ENCODE data around the gene GPR171. TPM values are rescaled to one million over a fixed set of nuclear protein-coding genes. Genes with fewer than 3 reads are reported as not detected.

GPR171 gene
- total and polyA plus RNA-seq, 2 of the 13 experiments (the other 11 are each of a cell fraction or from before 2014, with no cell fraction given) = not detected

DNA sequence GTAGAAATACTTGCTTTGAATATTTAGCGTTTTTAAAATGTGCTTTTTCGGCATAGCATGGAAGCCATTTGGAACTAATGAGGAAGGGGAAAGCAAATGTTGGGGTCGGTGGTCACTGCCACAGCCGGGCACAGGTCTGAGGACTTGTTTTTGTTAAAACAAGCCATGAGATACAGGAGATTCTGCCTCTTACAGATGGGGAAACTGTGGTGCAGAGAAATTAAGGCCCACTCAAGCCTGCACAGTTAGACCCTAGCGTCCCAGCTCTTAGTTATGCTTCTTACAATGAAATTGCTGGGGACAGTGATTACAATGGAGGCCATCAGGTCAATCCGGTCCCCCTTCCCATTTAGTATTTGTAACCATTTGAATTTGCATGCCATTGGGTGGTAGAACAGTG is 2.5 kb upstream of the GPR171 start:
- Histone ChIP-seq H4K20me1 (ENCODE audit: insufficient read depth, low read length) (no peaks in the 10 kb centered on the region), H3K4me1 (ENCODE audit: insufficient read depth, low read length) (peaks cover 37% of the 10 kb centered on the region), H3K9ac (ENCODE audit: insufficient read depth, low read depth, low read length) (no peak overlapping the region), H3K27ac (ENCODE audit: extremely low read length, insufficient read depth, low read length) (no peak overlapping the region), H3K4me3 (replicated peaks in 1 of 3; ENCODE audit: insufficient read depth in 1 of 3, low read depth in 2 of 3, low read length in 3 of 3) (no peak overlapping the region), H2AFZ (ENCODE audit: low read length) (no peak overlapping the region), H3K79me2 (ENCODE audit: insufficient read depth, low read length) (no peaks in the 10 kb centered on the region), H3K27me3 (ENCODE audit: control insufficient read depth in 1 of 2, insufficient read depth in 2 of 2, low read length in 2 of 2) (no peaks in the 10 kb centered on the region), H3K36me3 (replicated peaks in 1 of 2; ENCODE audit: control insufficient read depth in 1 of 2, insufficient read depth in 2 of 2, low read length in 2 of 2) (no peaks in the 10 kb centered on the region), H3K4me2 (ENCODE audit: low read depth, low read length) (no peak overlapping the region), H3K9me3 (ENCODE audit: low read length) (no peaks in the 10 kb centered on the region)
- FAIRE-seq (no peak), DNase-seq (ENCODE audit: low spot score) (no peak), ATAC-seq (no peak)
- ChIA-PET POLR2A (no interaction called here), CTCF (ENCODE audit: low intra/inter-chr PET ratio, low total read pairs) (no interaction called here)
- intact Hi-C loops (cut with micrococcal nuclease; ENCODE audit: unreplicated experiment) (no loop called here), in situ Hi-C loops (cut with HindIII; ENCODE audit: extremely low pct_ligation_motif_present, low pct_unique_long_range_greater_than_20kb) (loop anchor here (25.0 kb wide), 1 partner anchor 582 kb away; no protein-coding TSS in a partner anchor)
- BruUV-seq (replicated peaks) = no TSS peak
- WGBS (ENCODE audit: low lambda C conversion rate) = 98% methylated on average over 6 of the region's 6 CpGs
- TF ChIP-seq FIP1L1 (IDR thresholded peaks at IDR 0.05; ENCODE audit: borderline replicate concordance, insufficient read depth, low read depth, low read length) = no peak
- TF ChIP-seq, protein P1, sequence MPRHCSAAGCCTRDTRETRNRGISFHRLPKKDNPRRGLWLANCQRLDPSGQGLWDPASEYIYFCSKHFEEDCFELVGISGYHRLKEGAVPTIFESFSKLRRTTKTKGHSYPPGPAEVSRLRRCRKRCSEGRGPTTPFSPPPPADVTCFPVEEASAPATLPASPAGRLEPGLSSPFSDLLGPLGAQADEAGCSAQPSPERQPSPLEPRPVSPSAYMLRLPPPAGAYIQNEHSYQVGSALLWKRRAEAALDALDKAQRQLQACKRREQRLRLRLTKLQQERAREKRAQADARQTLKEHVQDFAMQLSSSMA (CRISPR knock-in tag; IDR thresholded peaks at IDR 0.05) = no peak
- TF ChIP-seq, protein P2, sequence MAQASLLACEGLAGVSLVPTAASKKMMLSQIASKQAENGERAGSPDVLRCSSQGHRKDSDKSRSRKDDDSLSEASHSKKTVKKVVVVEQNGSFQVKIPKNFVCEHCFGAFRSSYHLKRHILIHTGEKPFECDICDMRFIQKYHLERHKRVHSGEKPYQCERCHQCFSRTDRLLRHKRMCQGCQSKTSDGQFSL (CRISPR knock-in tag; IDR thresholded peaks at IDR 0.05) = no peak
- TF ChIP-seq, protein P3, sequence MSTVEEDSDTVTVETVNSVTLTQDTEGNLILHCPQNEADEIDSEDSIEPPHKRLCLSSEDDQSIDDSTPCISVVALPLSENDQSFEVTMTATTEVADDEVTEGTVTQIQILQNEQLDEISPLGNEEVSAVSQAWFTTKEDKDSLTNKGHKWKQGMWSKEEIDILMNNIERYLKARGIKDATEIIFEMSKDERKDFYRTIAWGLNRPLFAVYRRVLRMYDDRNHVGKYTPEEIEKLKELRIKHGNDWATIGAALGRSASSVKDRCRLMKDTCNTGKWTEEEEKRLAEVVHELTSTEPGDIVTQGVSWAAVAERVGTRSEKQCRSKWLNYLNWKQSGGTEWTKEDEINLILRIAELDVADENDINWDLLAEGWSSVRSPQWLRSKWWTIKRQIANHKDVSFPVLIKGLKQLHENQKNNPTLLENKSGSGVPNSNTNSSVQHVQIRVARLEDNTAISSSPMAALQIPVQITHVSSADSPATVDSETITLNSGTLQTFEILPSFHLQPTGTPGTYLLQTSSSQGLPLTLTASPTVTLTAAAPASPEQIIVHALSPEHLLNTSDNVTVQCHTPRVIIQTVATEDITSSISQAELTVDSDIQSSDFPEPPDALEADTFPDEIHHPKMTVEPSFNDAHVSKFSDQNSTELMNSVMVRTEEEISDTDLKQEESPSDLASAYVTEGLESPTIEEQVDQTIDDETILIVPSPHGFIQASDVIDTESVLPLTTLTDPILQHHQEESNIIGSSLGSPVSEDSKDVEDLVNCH (CRISPR knock-in tag; IDR thresholded peaks at IDR 0.05) = no peak
- no peak for TF ChIP-seq NCOA5 (CRISPR knock-in tag; IDR thresholded peaks at IDR 0.05)
- TF ChIP-seq ZMAT3 (CRISPR knock-in tag; conservative IDR thresholded peaks at IDR 0.05) = no peak
- TF ChIP-seq, protein P4, sequence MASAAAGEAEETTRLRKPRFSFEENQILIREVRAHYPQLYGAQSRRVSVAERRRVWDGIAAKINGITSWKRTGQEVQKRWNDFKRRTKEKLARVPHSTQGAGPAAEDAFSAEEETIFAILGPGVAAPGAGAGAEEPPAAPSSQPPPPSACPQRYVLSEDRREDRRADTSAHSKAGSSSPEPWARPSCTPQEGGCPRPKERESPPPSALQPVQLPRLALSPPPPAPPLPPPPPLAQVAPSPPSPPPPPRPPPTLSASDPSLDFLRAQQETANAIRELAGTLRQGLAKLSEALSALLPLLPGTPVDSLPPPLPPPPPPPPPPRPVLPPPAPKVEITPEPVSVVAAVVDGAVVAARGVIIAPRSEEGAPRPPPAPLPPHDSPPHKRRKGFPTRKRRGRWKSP (CRISPR knock-in tag; IDR thresholded peaks at IDR 0.05) = no peak
- TF ChIP-seq DMAP1 (CRISPR knock-in tag; IDR thresholded peaks at IDR 0.05) = no peak
- TF ChIP-seq CC2D1A (CRISPR knock-in tag; IDR thresholded peaks at IDR 0.05) = no peak
- no peak for TF ChIP-seq ZNF24 (IDR thresholded peaks at IDR 0.05)

Measured in HepG2 (cell line).